HEK293 (cell line): ENCODE results near the gene OR10R2.

Experiments used
- CTCF ChIA-PET: fragments of 350-600 bp; formaldehyde crosslinking; extraction: SDS; loops from one replicate; lab custom pipeline; 2021; ENCODE audit warnings: antibody characterized with exemption; lab: Yijun Ruan, JAX
- POLR2A ChIA-PET: fragments of 300-600 bp; formaldehyde crosslinking; extraction: SDS; loops from one replicate; lab custom pipeline; 2020; ENCODE audit warnings: antibody characterized with exemption, inconsistent platforms; lab: Yijun Ruan, JAX
- H3K27ac ChIP-seq: fragments of 200-500 bp; sonication (Bioruptor generic); 2 replicates; pipeline ENCODE4 v1.5.1; 2014; ENCODE audit warnings: low read depth, low read length, control low read depth, inconsistent platforms; ENCODE audit errors: extremely low read depth
- H3K36me3 ChIP-seq, 2 experiments: fragments of 200-500 bp in 1 of 2; sonication (Bioruptor generic) in 1 of 2; 1 replicate in 1 of 2; 2 replicates in 1 of 2; pipeline ENCODE4 v1.5.1; 2014 to 2017; ENCODE audit warnings: inconsistent platforms in 2 of 2, low read length in 2 of 2; ENCODE audit not compliant: control insufficient read depth in 2 of 2, insufficient read depth in 1 of 2
- H3K4me1 ChIP-seq: fragments of 200-500 bp; sonication (Bioruptor generic); 2 replicates; pipeline ENCODE4 v1.5.1; 2014; ENCODE audit warnings: mild to moderate bottlenecking, low read length, inconsistent platforms; ENCODE audit not compliant: control insufficient read depth, insufficient read depth
- H3K4me3 ChIP-seq: 2 replicates; pipeline ENCODE4 v1.5.1; 2011; ENCODE audit warnings: low read depth, mild to moderate bottlenecking, control low read depth, low read length, moderate library complexity
- H3K9me3 ChIP-seq: fragments of 200-500 bp; sonication (Bioruptor generic); 2 replicates; pipeline ENCODE4 v1.5.1; 2014; ENCODE audit warnings: low read depth, low read length, inconsistent platforms; ENCODE audit not compliant: control insufficient read depth, insufficient read depth
- HIC1 ChIP-seq: fragments of 450-650 bp; formaldehyde crosslinking; IDR thresholded peaks from 2 replicates; pipeline ENCODE4 v1.5.1; 2016; ENCODE audit warnings: missing biosample characterization, missing genetic modification characterization
- KLF7 ChIP-seq: fragments of 450-650 bp; formaldehyde crosslinking; IDR thresholded peaks from 2 replicates; pipeline ENCODE4 v1.5.1; 2016; ENCODE audit warnings: missing biosample characterization, missing genetic modification characterization, borderline replicate concordance
- KLF8 ChIP-seq: fragments of 450-650 bp; formaldehyde crosslinking; IDR thresholded peaks from 2 replicates; pipeline ENCODE4 v1.5.1; 2016; ENCODE audit warnings: missing biosample characterization, missing genetic modification characterization
- MYNN ChIP-seq: fragments of 450-650 bp; formaldehyde crosslinking; IDR thresholded peaks from 2 replicates; pipeline ENCODE4 v1.5.1; 2016; ENCODE audit warnings: missing biosample characterization, missing genetic modification characterization, borderline replicate concordance
- OVOL3 ChIP-seq: fragments of 450-650 bp; formaldehyde crosslinking; IDR thresholded peaks from 2 replicates; pipeline ENCODE4 v1.5.1; 2016; ENCODE audit warnings: missing biosample characterization, missing genetic modification characterization
- RBAK ChIP-seq: fragments of 450-650 bp; formaldehyde crosslinking; IDR thresholded peaks from 2 replicates; pipeline ENCODE4 v1.5.1; 2016; ENCODE audit warnings: missing biosample characterization, missing genetic modification characterization
- TCF7L2 ChIP-seq: IDR thresholded peaks from 2 replicates; pipeline ENCODE4 v1.6.1; 2011; ENCODE audit warnings: low read depth, mild to moderate bottlenecking, inconsistent platforms, low read length, moderate library complexity, borderline replicate concordance
- TSHZ1 ChIP-seq: fragments of 450-650 bp; formaldehyde crosslinking; IDR thresholded peaks from 2 replicates; pipeline ENCODE4 v1.5.1; 2016; ENCODE audit warnings: missing biosample characterization, missing genetic modification characterization, borderline replicate concordance
- WT1 ChIP-seq: fragments of 450-650 bp; formaldehyde crosslinking; IDR thresholded peaks from 2 replicates; pipeline ENCODE4 v1.5.1; 2016; ENCODE audit warnings: missing biosample characterization, missing genetic modification characterization
- ZBTB8A ChIP-seq: fragments of 450-650 bp; formaldehyde crosslinking; IDR thresholded peaks from 2 replicates; pipeline ENCODE4 v1.5.1; 2016; ENCODE audit warnings: missing biosample characterization, missing genetic modification characterization
- ZIC2 ChIP-seq: fragments of 450-650 bp; formaldehyde crosslinking; IDR thresholded peaks from 2 replicates; pipeline ENCODE4 v1.5.1; 2016; ENCODE audit warnings: missing biosample characterization, missing genetic modification characterization
- ZNF169 ChIP-seq: fragments of 450-650 bp; formaldehyde crosslinking; IDR thresholded peaks from 2 replicates; pipeline ENCODE4 v1.5.1; 2016; ENCODE audit warnings: missing biosample characterization, missing genetic modification characterization
- ZNF184 ChIP-seq: fragments of 450-650 bp; IDR thresholded peaks from 2 replicates; pipeline ENCODE4 v1.5.1; 2018; ENCODE audit warnings: missing biosample characterization, mild to moderate bottlenecking, missing genetic modification characterization
- ZNF350 ChIP-seq: fragments of 450-650 bp; formaldehyde crosslinking; IDR thresholded peaks from 2 replicates; pipeline ENCODE4 v1.5.0; 2017; ENCODE audit warnings: missing biosample characterization, mild to moderate bottlenecking, missing genetic modification characterization
- ZNF433 ChIP-seq: fragments of 450-650 bp; formaldehyde crosslinking; IDR thresholded peaks from 2 replicates; pipeline ENCODE4 v1.5.1; 2016; ENCODE audit warnings: missing biosample characterization, missing genetic modification characterization, low read depth
- ZNF561 ChIP-seq: fragments of 450-650 bp; IDR thresholded peaks from 2 replicates; pipeline ENCODE4 v1.5.1; 2018; ENCODE audit warnings: missing biosample characterization, missing genetic modification characterization, borderline replicate concordance
- ZNF626 ChIP-seq: fragments of 450-650 bp; sonication (Bioruptor Pico); formaldehyde crosslinking; IDR thresholded peaks from 2 replicates; pipeline ENCODE4 v1.5.1; 2018; ENCODE audit warnings: missing biosample characterization, missing genetic modification characterization, inconsistent platforms
- ZNF654 ChIP-seq: fragments of 450-650 bp; formaldehyde crosslinking; IDR thresholded peaks from 2 replicates; pipeline ENCODE4 v1.5.1; 2016; ENCODE audit warnings: low read depth, missing biosample characterization, missing genetic modification characterization
- ZNF677 ChIP-seq: fragments of 450-650 bp; IDR thresholded peaks from 2 replicates; pipeline ENCODE4 v1.5.0; 2018; ENCODE audit warnings: missing biosample characterization, mild to moderate bottlenecking, missing genetic modification characterization, moderate library complexity
- ZNF792 ChIP-seq: fragments of 450-650 bp; formaldehyde crosslinking; IDR thresholded peaks from 2 replicates; pipeline ENCODE4 v1.5.1; 2016; ENCODE audit warnings: missing biosample characterization, missing genetic modification characterization

OR10R2 gene

DNA sequence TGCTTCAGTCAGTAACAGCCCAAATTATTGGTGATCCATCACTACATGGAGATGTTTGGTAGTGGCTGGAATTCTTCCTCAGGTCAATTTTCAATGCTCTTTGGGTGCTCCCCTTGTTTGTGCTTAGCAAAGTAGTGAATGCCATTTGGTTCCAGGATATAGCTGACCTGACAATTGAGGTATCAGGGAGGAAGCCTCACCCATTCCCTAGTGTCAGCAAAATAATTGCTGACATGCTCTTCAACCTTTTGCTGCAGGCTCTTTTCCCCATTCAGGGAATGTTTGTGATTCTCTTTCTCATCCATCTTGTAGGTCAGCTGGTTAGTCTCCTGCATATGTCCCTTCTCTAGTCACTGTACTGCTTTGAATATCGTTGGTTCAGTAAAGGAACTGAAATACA lies 17.5 kb upstream of the OR10R2 start (continued):
- TF ChIP-seq TSHZ1 (tag by site-specific recombination) (no peak), MYNN (tag by site-specific recombination) (no peak), ZNF677 (tag by site-specific recombination) (no peak), ZNF169 (no peak), RBAK (tag by site-specific recombination) (no peak), TCF7L2 (no peak)

DNA sequence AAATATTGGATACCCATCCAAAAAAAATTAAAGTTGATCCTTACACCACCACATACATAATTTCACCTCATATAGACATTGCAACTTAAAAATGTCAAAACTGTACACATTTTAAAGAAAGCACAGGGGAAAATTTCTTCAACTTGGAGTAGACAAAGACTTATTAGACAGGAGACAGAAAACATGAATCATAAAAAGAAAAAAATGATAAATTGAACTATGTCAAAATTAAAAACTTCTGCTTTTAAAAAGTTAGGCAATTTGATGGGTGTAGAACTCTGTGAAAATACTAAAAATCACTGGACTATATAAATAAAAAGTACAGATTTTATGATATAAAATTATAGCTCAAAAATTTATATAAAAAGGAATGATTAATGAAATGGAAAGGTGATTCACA lies 14.8 kb upstream of the OR10R2 start:
- Histone ChIP-seq H3K4me3 (no peak overlapping the region), H3K27ac (no peak overlapping the region), H3K4me1 (no peaks in the 10 kb centered on the region), H3K36me3 (no peaks in the 10 kb centered on the region), H3K9me3 (no peaks in the 10 kb centered on the region)
- TF ChIP-seq ZIC2 = no peak
- no peak for TF ChIP-seq WT1 (tag by site-specific recombination)
- no peak for TF ChIP-seq ZNF433 (tag by site-specific recombination)
- TF ChIP-seq ZBTB8A (tag by site-specific recombination) = no peak
- no peak for TF ChIP-seq ZNF184 (tag by site-specific recombination)
- no peak for TF ChIP-seq ZNF654 (tag by site-specific recombination)
- no peak for TF ChIP-seq ZNF626
- no peak for TF ChIP-seq ZNF350 (tag by site-specific recombination)
- TF ChIP-seq ZNF561 (tag by site-specific recombination) = no peak
- TF ChIP-seq HIC1 = no peak
- POLR2A ChIA-PET = no interaction called here
- CTCF ChIA-PET = interaction anchor here (0.6 to 0.7 kb wide), 2 partner anchors 262 to 1203 kb away, joined by 3 to 4 read pairs; no protein-coding TSS in a partner anchor

DNA sequence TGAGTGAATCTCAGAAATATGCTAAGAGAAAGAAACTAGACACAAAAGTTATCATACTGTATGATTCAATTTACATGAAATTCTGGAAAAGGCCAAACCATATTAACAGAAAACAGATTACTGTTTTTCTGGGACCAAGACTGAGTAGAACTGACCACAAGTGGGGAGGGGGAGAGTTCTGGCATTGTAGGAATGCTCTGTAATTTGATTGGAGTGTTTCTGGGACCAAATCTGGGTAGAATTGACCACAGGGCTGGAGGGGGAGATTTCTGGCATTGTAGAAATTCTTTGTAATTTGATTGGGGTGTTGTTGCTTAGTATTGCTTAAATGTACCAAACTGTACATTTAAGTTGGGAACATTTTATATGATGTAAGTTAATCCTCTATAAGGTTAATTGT lies 13.8 kb upstream of the OR10R2 start:
- ChIA-PET POLR2A (no interaction called here), CTCF (no interaction called here)
- H3K9me3 ChIP-seq = no peaks in the 10 kb centered on the region
- no peak overlapping the region for H3K27ac ChIP-seq
- no peak overlapping the region for H3K4me3 ChIP-seq
- TF ChIP-seq KLF7 (tag by site-specific recombination) = no peak
- TF ChIP-seq ZNF654 (tag by site-specific recombination) = no peak
- TF ChIP-seq KLF8 (tag by site-specific recombination) = no peak
- no peak for TF ChIP-seq OVOL3 (tag by site-specific recombination)
- no peak for TF ChIP-seq ZNF792
- no peaks in the 10 kb centered on the region for H3K36me3 ChIP-seq
- H3K4me1 ChIP-seq = no peaks in the 10 kb centered on the region
